ENCODE data around the gene MAPK9.

GRCh38 chr5:180287868-180288267 is 4.0 kb downstream of the MAPK9 start:
- no peak for TF ChIP-seq CTCF (IDR thresholded peaks at IDR 0.05)
- no peak for TF ChIP-seq POLR2AphosphoS5 (IDR thresholded peaks at IDR 0.05)
- no peak for TF ChIP-seq POLR2A (IDR thresholded peaks at IDR 0.05)
